Aorta (tissue), 5 donors: ENCODE results near the gene HIPK2. TPM values are rescaled to one million over a fixed set of nuclear protein-coding genes. Genes with fewer than 3 reads are reported as not detected.

Experiments used
- ATAC-seq: fragments of 200-7000 bp; cut with Tn5 transposase; one replicate; pipeline ENCODE4 v1.9.1; 2022; ENCODE audit warnings: moderate library complexity; ENCODE audit not compliant: low FRiP score
- DNase-seq, 2 donors: peaks; one replicate each; pipeline ENCODE4 v3.0.0-alpha.2; 2020
- H3K27ac ChIP-seq, 2 donors: one replicate each; pipeline ENCODE4 v1.5.1; 2013; ENCODE audit warnings: low read length in 2 of 2, mild to moderate bottlenecking in 2 of 2, moderate library complexity in 2 of 2, control low read depth in 1 of 2, inconsistent platforms in 1 of 2, low read depth in 1 of 2
- H3K27me3 ChIP-seq, 2 donors: one replicate each; pipeline ENCODE4 v1.6.1; 2013; ENCODE audit warnings: control low read depth in 1 of 2, low read length in 1 of 2, mild to moderate bottlenecking in 1 of 2, moderate library complexity in 1 of 2; ENCODE audit not compliant: insufficient read depth in 2 of 2, control insufficient read depth in 1 of 2
- H3K36me3 ChIP-seq, 2 donors: one replicate each; pipeline ENCODE4 v1.6.1; 2013; ENCODE audit warnings: control low read depth in 1 of 2, low read length in 1 of 2, mild to moderate bottlenecking in 1 of 2; ENCODE audit not compliant: insufficient read depth in 2 of 2, control insufficient read depth in 1 of 2
- H3K4me1 ChIP-seq, 2 donors: one replicate each; pipeline ENCODE4 v1.6.1; 2013; ENCODE audit warnings: low read length in 2 of 2, control low read depth in 1 of 2, mild to moderate bottlenecking in 1 of 2, moderate library complexity in 1 of 2; ENCODE audit not compliant: insufficient read depth in 2 of 2, control insufficient read depth in 1 of 2
- H3K4me3 ChIP-seq, 2 donors: one replicate each; pipeline ENCODE4 v1.5.1; 2013; ENCODE audit warnings: low read length in 2 of 2, control low read depth in 1 of 2, mild to moderate bottlenecking in 1 of 2
- H3K9me3 ChIP-seq: one replicate; pipeline ENCODE4 v1.6.1; 2013; ENCODE audit warnings: mild to moderate bottlenecking, low read length; ENCODE audit not compliant: control insufficient read depth
- WGBS, 2 donors: extraction: QIAGEN DNeasy Blood & Tissue Kit; methylation state at CpG; one replicate each; pipeline ENCODE4 v1.1.7; 2013; 5-methylcytosine and 5-hydroxymethylcytosine counted together
- intact Hi-C, 2 donors: fragments of 100-400 bp; cut with DNase I; formaldehyde crosslinking; loops; one replicate each; pipeline versions ENCODE4 v1.14.2 to v1.15.0; 2022
- polyA plus RNA-seq, 2 donors: library from polyadenylated mRNA; stranded (reverse); fragments of 200-250 nt; gene quantifications; one replicate each; pipeline ENCODE4 v1.2.3, GENCODE V29; 2013
- total RNA-seq, 2 donors: library from RNA; stranded (reverse); fragmentation: NEBNext Ultra II Directional; extraction: Animal tissue kit (Norgen Biotek cat#: 25700); gene quantifications; one replicate each; pipeline ENCODE4 v1.2.1, GENCODE V29; 2021
- donor health status: healthy with polysubstance abuse.
- donor health status: Bipolar disorder and iron deficiency.
- donor health status: DM: no; HTN: no; CAD: no.
- donor health status: DM: no; HTN: no; CAD: no.
- donor health status: DM: yes; HTN: yes; CAD: no.

HIPK2 gene
- total and polyA plus RNA-seq, 4 donors, result 9.4 to 108 (median 23.9) TPM

- ATAC-seq (no peak), DNase-seq (no peak)
- intact Hi-C loops, result no loop called here
- Histone ChIP-seq H3K9me3 (no peaks in the 10 kb centered on the region), H3K4me1 (no peaks in the 10 kb centered on the region), H3K4me3 (no peak overlapping the region), H3K27me3 (no peaks in the 10 kb centered on the region), H3K27ac (no peak overlapping the region), H3K36me3 (peaks cover 0 to 3% of the 10 kb centered on the region in 2 donors)
- 72 to 81% methylated on average over 7 of the region's 7 CpGs for WGBS, 2 donors
Measured at GRCh38 chr7:139687980-139688632, 89.7 kb downstream of the HIPK2 start.

GRCh38 chr7:139687211-139687954 is 90.4 kb downstream of the HIPK2 start:
- intact Hi-C loops, result no loop called here
- Histone ChIP-seq H3K36me3 (peaks cover 0 to 3% of the 10 kb centered on the region in 2 donors), H3K27me3 (no peaks in the 10 kb centered on the region), H3K9me3 (no peaks in the 10 kb centered on the region), H3K4me1 (peaks cover 0 to 1% of the 10 kb centered on the region in 2 donors), H3K4me3 (no peak overlapping the region), H3K27ac (no peak overlapping the region)
- no peak for ATAC-seq
- no peak for DNase-seq

GRCh38 chr7:139683137-139683921 is 94.5 kb downstream of the HIPK2 start:
- DNase-seq (peak in 1 of 2 donors; percentile 76), ATAC-seq (no peak)
- no peaks in the 10 kb centered on the region for H3K9me3 ChIP-seq
- H3K27ac ChIP-seq, result peak overlapping the region in 1 of 2 donors; percentile 26
- no peak overlapping the region for H3K4me3 ChIP-seq
- H3K27me3 ChIP-seq, result no peaks in the 10 kb centered on the region
- WGBS, 2 donors, result 45 to 52% methylated on average over 16 of the region's 16 CpGs
- H3K36me3 ChIP-seq, result no peaks in the 10 kb centered on the region
- peaks cover 0 to 16% of the 10 kb centered on the region in 2 donors for H3K4me1 ChIP-seq
- intact Hi-C loops, result loop anchor here (5.0 kb wide), 3 partner anchors 36 to 94 kb away; partner anchors contain the start of gene HIPK2 (in 1 of the 2)

GRCh38 chr7:139682136-139683013 is 95.4 kb downstream of the HIPK2 start:
- H3K4me3 ChIP-seq, result no peak overlapping the region
- no peaks in the 10 kb centered on the region for H3K36me3 ChIP-seq
- ATAC-seq, result peak; percentile 11
- 79 to 80% methylated on average over 9 of the region's 9 CpGs for WGBS, 2 donors
- no peak for DNase-seq
- H3K9me3 ChIP-seq, result no peaks in the 10 kb centered on the region
- H3K27me3 ChIP-seq, result no peaks in the 10 kb centered on the region
- H3K27ac ChIP-seq, result peak overlapping the region; percentile 63 to 80
- intact Hi-C loops, result loop anchor here (5.0 kb wide), 3 partner anchors 35 to 95 kb away; partner anchors contain the start of gene HIPK2 (in 1 of the 2)
- H3K4me1 ChIP-seq, result peaks cover 0 to 16% of the 10 kb centered on the region in 2 donors

- 56 to 61% methylated on average over 4 of the region's 4 CpGs for WGBS, 2 donors
- no peaks in the 10 kb centered on the region for H3K27me3 ChIP-seq
- ATAC-seq (no peak), DNase-seq (no peak)
- no peak overlapping the region for H3K4me3 ChIP-seq
- H3K36me3 ChIP-seq, result no peaks in the 10 kb centered on the region
- H3K9me3 ChIP-seq, result no peaks in the 10 kb centered on the region
- peaks cover 0 to 16% of the 10 kb centered on the region in 2 donors for H3K4me1 ChIP-seq
- H3K27ac ChIP-seq, result peak overlapping the region; percentile 63 to 80
- intact Hi-C loops, result loop anchor here (2.0 to 5.0 kb wide), 4 partner anchors 34 to 96 kb away; partner anchors contain the start of gene HIPK2 (in 1 of the 2)
Measured at GRCh38 chr7:139681812-139682135, 96.0 kb downstream of the HIPK2 start.

GRCh38 chr7:139681463-139681755 is 96.4 kb downstream of the HIPK2 start:
- H3K27ac ChIP-seq, result peak overlapping the region; percentile 63 to 80
- intact Hi-C loops, result loop anchor here (2.0 to 5.0 kb wide), 4 partner anchors 34 to 96 kb away; partner anchors contain the start of gene HIPK2 (in 1 of the 2)
- no peak overlapping the region for H3K4me3 ChIP-seq
- DNase-seq, result no peak
- no peaks in the 10 kb centered on the region for H3K9me3 ChIP-seq
- peaks cover 0 to 16% of the 10 kb centered on the region in 2 donors for H3K4me1 ChIP-seq
- 92 to 94% methylated on average over 6 of the region's 6 CpGs for WGBS, 2 donors
- no peak for ATAC-seq
- H3K36me3 ChIP-seq, result no peaks in the 10 kb centered on the region
- no peaks in the 10 kb centered on the region for H3K27me3 ChIP-seq

- H3K9me3 ChIP-seq, result no peaks in the 10 kb centered on the region
- DNase-seq, result peak; percentile 87 to 94
- no peak overlapping the region for H3K4me3 ChIP-seq
- no peaks in the 10 kb centered on the region for H3K36me3 ChIP-seq
- peaks cover 0 to 16% of the 10 kb centered on the region in 2 donors for H3K4me1 ChIP-seq
- intact Hi-C loops, result loop anchor here (2.0 to 5.0 kb wide), 4 partner anchors 34 to 96 kb away; partner anchors contain the start of gene HIPK2 (in 1 of the 2)
- ATAC-seq, result peak; percentile 84
- H3K27ac ChIP-seq, result peak overlapping the region; percentile 80 to 95
- 17 to 18% methylated on average over 11 of the region's 11 CpGs for WGBS, 2 donors
- no peaks in the 10 kb centered on the region for H3K27me3 ChIP-seq
Measured at GRCh38 chr7:139680676-139681462, 96.9 kb downstream of the HIPK2 start.
